ENCODE data around the gene PTPRJ.
A peak's percentile ranks its signal among the peaks of the same experiment; 100 is the strongest.

Gene PTPRJ

GRCh38 chr11:48043111-48043990 lies 63.0 kb downstream of the PTPRJ start:
- DNase-seq: no peak

GRCh38 chr11:48043991-48044512 lies 63.7 kb downstream of the PTPRJ start:
- DNase-seq: no peak

DNA sequence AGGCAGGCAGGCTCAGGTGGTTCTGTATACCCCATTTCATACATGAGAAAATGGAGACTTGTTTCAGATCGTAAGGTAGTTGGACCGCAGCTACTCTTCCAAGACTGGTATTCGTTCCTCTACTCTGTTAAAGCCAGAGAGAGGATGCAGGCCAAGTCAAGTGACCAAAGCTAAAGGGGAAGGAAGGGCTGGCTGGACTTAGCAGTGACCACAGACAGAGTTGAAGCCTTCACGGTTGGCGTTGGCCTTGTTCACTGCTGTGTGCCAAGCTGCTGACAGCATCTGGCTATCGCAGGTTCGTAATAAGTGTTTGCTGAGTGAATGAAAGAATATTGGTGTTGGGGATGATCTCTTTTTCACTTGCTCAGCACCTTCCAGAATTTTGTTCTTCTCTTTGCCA lies 64.2 kb downstream of the PTPRJ start:
- no peak for DNase-seq

DNA sequence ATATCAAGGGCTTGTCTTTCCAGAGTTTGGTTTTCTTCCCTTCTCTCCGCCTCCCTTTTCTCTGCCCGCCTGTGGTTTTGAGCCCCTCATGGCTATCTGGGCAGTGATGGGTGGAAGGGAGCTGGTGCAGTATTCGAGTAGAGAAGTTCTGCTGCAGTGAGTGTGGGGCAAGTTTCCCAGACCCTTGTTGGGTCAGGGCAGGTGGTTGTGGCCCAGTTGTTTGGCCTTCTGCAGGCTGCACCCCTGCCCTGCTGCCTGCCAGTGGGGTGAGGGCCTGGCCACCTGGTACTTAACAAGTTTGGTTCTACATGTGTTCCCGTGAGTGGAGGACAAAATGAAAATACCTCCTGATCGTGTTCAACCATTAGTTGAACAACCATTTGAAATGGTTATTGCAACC lies 65.2 kb downstream of the PTPRJ start:
- no peak for DNase-seq

- no peak for DNase-seq
Measured at GRCh38 chr11:48047616-48048015, 67.3 kb downstream of the PTPRJ start.

GRCh38 chr11:48049036-48049435 lies 68.7 kb downstream of the PTPRJ start:
- DNase-seq: no peak

- no peak for DNase-seq
Measured at GRCh38 chr11:48050304-48050703, 69.9 kb downstream of the PTPRJ start.

GRCh38 chr11:48051217-48051830 lies 71.0 kb downstream of the PTPRJ start:
- peak; percentile 16 for DNase-seq

DNA sequence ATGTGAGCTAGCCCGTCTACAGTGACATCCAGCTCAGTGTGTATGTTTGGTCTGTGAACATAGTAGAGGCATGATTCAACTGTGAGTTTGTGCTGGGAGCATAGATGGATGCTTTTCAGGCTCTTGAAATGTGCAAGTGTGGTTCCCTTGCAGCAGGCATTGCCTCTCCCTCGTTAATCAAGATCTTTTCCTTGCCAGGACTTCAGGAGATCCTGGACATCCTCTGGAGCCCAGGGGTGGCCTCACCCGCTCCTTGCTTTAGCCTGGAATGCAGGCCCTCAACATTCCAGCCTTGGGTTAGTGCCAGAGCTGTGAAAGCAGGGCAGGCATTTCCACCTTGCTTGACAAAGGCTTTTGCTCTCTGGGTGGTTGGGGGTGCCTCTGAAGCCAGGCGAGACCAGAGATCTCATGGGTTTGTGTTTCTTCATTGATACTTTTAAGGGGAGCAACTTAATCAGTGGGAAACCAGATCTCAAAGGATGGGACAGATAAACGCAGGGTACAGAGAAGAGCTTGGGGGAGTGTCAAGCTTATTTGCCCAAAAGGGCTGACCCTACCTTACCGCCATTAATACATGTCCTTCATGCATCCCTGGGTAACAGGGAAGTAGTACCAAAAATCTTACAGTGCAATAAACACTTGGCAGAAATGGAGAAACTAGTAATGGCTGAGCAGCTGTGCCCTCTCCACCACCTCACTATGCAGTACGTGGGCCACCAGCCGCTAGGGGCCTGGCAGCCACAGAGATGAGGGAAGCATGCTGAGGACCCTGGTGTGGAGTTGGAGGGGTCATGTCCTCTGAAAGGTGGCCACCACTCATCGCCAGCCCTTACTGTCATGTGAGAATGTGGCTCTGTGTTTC lies 72.1 kb downstream of the PTPRJ start:
- no peak for DNase-seq

DNA sequence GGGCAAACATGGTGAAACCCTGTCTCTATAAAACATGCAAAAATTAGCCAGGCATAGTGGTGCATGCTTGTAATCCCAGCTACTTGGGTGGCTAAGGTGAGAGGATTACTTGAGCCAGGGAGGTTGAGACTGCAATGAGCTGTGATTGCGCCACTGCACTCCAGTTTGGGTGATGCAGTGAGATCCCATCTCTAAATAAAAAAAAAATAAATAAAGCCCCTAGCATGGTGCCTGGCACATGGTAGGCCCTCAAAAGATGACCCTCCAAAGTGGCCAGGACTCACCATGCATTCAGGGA lies 74.6 kb downstream of the PTPRJ start:
- peak; percentile 62 for DNase-seq

DNA sequence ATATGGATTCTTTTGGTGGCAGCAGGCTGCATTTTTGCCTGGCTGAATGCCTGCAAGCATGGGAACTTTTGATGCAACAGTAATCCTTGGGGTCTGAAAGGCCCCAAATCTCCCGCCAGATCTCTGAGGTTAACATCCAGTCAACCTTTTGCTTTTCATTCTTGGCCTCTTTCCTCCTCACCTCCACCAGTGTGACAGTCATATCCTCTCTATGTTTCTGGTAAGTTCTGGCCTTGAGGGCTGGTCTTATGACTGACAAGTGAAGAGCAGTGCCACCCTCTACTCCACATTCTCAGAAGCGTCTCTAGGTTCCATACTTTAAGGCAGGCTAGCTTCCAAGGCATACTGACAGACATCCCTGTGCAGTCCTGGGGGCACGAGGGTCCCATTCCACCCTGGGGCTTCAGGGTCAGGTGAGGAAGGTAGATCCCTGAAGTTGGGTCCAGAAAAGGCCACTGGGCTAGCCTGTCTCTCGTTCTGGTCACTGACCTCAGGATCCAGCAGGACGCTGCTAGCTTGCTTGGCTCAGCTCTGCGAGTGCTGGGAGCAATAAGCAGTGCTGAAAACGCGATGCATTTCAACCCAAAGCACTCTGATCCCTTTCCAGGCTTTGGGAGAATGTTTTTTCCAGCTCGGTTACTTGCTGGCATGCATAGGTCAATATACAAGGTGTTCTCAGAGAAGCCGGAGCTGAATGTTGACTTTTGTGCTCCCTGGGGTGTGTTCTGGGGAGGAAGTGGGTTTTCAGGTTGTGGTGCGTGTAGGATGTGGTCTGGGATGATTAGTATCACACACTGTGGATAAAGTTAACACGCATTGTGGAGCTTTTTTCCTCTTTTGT lies 75.2 kb downstream of the PTPRJ start:
- DNase-seq: peak; percentile 64

- no peak for DNase-seq
Measured at GRCh38 chr11:48056325-48057183, 76.2 kb downstream of the PTPRJ start.

- DNase-seq: no peak
Measured at GRCh38 chr11:48058064-48058463, 77.7 kb downstream of the PTPRJ start.

DNA sequence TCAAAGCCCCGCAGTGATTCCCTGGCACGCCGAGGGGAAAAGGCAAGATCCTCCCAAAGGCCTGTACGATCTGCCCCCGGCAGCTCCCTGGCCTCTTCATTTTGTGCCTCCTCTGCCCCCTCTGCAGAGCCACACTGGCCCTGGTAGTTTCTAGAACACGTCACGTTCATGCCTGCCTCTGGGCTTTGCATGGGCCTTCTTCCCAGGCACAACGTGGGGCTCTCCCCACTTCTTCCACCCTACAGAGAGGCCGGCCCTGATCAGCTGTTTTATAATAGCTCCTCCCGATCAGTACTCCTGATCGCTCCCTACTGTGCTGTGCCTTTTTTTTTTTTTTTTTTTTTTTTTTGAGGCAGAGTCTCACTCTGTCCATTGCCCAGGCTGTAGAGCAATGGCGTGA lies 78.4 kb downstream of the PTPRJ start:
- no peak for DNase-seq

GRCh38 chr11:48062649-48063048 lies 82.3 kb downstream of the PTPRJ start:
- no peak for DNase-seq

DNA sequence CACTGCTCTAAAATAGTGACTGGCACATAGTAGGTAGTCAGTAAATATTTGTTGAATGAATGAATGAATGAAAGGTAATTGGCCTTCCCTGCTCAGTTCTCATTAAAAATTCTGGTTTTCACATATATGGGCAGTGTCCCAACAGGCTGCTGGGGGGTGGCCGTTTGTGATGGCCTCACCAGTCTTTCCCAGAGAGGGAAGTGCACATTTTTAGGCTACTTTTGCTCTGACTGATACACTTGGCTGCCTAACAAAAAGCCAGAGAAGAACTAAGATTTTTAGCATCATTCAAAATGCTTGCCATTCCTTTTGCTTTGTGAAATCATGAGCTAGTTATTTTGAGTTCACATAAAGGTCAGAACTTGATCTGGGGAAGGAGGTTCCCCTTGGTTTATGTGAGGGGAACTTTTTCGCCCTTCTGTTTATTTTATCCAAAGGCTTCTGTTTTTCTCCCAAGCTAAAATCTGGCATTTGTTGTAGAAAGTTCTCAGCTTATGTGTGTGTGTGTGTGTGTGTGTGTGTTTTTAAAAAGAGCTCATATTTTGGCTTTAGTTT lies 83.1 kb downstream of the PTPRJ start:
- no peak for DNase-seq

DNA sequence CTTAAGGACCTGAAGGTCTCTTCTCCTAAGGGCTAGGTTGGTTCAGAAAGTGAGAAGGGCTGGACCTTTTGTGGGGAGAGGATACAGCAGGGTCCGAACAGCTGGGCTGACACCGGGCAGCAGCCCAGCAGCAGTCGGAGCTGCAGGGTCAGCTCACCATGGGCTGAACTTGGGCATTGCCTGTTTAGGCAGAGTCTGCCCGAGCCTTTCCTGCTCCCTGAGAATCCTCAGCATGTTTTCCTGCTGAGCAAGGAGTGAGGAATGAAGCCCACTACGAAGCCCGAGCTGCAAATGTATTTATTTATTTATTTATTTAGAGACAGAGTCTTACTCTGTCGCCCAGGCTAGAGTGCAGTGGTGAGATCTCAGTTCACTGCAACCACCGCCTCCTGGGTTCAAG lies 83.9 kb downstream of the PTPRJ start:
- DNase-seq: no peak

- DNase-seq: no peak
Measured at GRCh38 chr11:48066881-48067800, 86.8 kb downstream of the PTPRJ start.

DNA sequence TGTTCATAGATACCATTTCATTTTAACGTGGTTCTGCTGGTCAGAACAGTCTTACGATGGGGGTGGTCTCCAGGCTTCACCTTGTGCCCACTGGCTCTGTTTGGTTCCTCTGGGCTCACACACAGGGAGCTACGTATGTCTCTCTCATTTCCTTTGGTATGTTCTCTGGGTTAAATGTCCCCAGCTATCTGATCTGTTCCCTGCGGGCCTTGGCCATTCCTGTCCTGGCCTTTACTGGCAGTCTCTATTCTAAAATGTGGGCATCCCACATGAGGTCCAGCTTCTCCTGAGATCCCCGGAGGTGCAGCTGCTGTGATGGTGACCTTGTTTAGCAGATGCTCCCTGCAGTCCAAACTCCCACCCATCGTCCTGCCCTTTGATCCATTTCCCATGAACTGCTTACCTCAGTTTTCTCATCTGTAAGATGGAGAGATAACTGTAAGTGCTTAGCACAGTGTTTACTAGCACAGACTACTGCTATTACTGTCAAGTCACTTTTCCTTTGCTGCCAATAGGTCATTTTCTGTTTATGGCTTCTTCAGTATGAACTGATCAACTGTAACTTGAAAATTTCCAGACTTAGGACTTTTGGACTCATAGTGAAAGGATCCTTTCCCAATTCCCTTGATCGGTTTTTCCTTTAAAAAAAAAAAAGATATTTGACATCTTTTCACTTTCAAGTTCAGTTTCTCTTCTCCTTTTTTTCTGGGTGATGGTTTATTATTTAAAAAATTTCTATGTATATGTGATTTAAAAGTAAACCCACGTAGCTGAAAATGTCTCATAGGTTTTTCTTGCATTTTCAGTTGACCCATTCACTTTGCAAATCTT lies 92.9 kb downstream of the PTPRJ start:
- DNase-seq: no peak
